ENCODE measurements around the gene MPDU1. TPM values are rescaled to one million over a fixed set of nuclear protein-coding genes. Genes with fewer than 3 reads are reported as not detected.

Gene MPDU1
- polyA plus RNA-seq, 3 donors: 106 to 126 (median 123) TPM

Other genes starting within 250 kb of the MPDU1 start
- gene ACAP1, start 247.3 kb upstream of the MPDU1 start, polyA plus RNA-seq (ENCODE audit: insufficient read length in 3 of 3): 10 to 100 TPM in 1 of 3 donors, 1 to 10 TPM in 2; 7.0 to 10.2 (median 9.8) TPM
- gene KCTD11, start 231.7 kb upstream of the MPDU1 start, polyA plus RNA-seq (ENCODE audit: insufficient read length in 3 of 3): 10 to 100 TPM; 11.8 to 14.5 (median 13.1) TPM
- not detected for gene TMEM95, start 228.7 kb upstream of the MPDU1 start, polyA plus RNA-seq (ENCODE audit: insufficient read length in 3 of 3)
- 1 to 10 TPM; 5.7 to 7.9 (median 6.1) TPM for gene TNK1, start 202.8 kb upstream of the MPDU1 start, polyA plus RNA-seq (ENCODE audit: insufficient read length in 3 of 3)
- 10 to 100 TPM; 37.4 to 45.5 (median 41.1) TPM for gene PLSCR3, start 189.3 kb upstream of the MPDU1 start, polyA plus RNA-seq (ENCODE audit: insufficient read length in 3 of 3)
- 100 to 1,000 TPM in 1 of 3 donors, 10 to 100 TPM in 2; 83.2 to 104 (median 93.7) TPM for gene TMEM256, start 179.8 kb upstream of the MPDU1 start, polyA plus RNA-seq (ENCODE audit: insufficient read length in 3 of 3)
- 10 to 100 TPM; 27.6 to 31.3 (median 29.4) TPM for gene NLGN2, start 176.0 kb upstream of the MPDU1 start, polyA plus RNA-seq (ENCODE audit: insufficient read length in 3 of 3)
- gene SPEM1, start 163.5 kb upstream of the MPDU1 start, polyA plus RNA-seq (ENCODE audit: insufficient read length in 3 of 3): not detected
- gene SPEM2, start 158.2 kb upstream of the MPDU1 start, polyA plus RNA-seq (ENCODE audit: insufficient read length in 3 of 3): not detected
- gene SPEM3, start 155.0 kb upstream of the MPDU1 start, polyA plus RNA-seq (ENCODE audit: insufficient read length in 3 of 3): not detected
- 1 to 10 TPM; 4.4 to 5.5 (median 5.1) TPM for gene TMEM102, start 148.4 kb upstream of the MPDU1 start, polyA plus RNA-seq (ENCODE audit: insufficient read length in 3 of 3)
- 1 to 10 TPM; 5.9 to 6.7 (median 6.0) TPM for gene FGF11, start 144.3 kb upstream of the MPDU1 start, polyA plus RNA-seq (ENCODE audit: insufficient read length in 3 of 3)
- gene CHRNB1, start 138.8 kb upstream of the MPDU1 start, polyA plus RNA-seq (ENCODE audit: insufficient read length in 3 of 3): 10 to 100 TPM in 2 of 3 donors, 1 to 10 TPM in 1; 9.0 to 12.1 (median 10.7) TPM
- gene ZBTB4, start 104.2 kb upstream of the MPDU1 start, polyA plus RNA-seq (ENCODE audit: insufficient read length in 3 of 3): 10 to 100 TPM; 40.8 to 49.5 (median 47.1) TPM
- gene SLC35G6, start 102.4 kb upstream of the MPDU1 start, polyA plus RNA-seq (ENCODE audit: insufficient read length in 3 of 3): under 1 TPM; 0.20 to 0.67 (median 0.52) TPM
- gene POLR2A, start 99.5 kb upstream of the MPDU1 start, polyA plus RNA-seq (ENCODE audit: insufficient read length in 3 of 3): 100 to 1,000 TPM; 142 to 149 (median 143) TPM
- 10 to 100 TPM; 25.7 to 30.1 (median 28.2) TPM for gene TNFSF12, start 34.8 kb upstream of the MPDU1 start, polyA plus RNA-seq (ENCODE audit: insufficient read length in 3 of 3)
- gene TNFSF13, start 25.1 kb upstream of the MPDU1 start, polyA plus RNA-seq (ENCODE audit: insufficient read length in 3 of 3): 10 to 100 TPM; 12.8 to 18.2 (median 13.5) TPM
- 10 to 100 TPM; 61.2 to 77.8 (median 73.5) TPM for gene SENP3, start 21.9 kb upstream of the MPDU1 start, polyA plus RNA-seq (ENCODE audit: insufficient read length in 3 of 3)
- 10 to 100 TPM; 58.8 to 76.9 (median 62.4) TPM for gene CD68, start 4.2 kb upstream of the MPDU1 start, polyA plus RNA-seq (ENCODE audit: insufficient read length in 3 of 3)
- 1 to 10 TPM; 3.7 to 4.9 (median 3.8) TPM for gene SOX15, start 6.2 kb downstream of the MPDU1 start, polyA plus RNA-seq (ENCODE audit: insufficient read length in 3 of 3)
- 10 to 100 TPM; 48.9 to 54.0 (median 52.3) TPM for gene FXR2, start 31.0 kb downstream of the MPDU1 start, polyA plus RNA-seq (ENCODE audit: insufficient read length in 3 of 3)
- gene SAT2, start 44.0 kb downstream of the MPDU1 start, polyA plus RNA-seq (ENCODE audit: insufficient read length in 3 of 3): 100 to 1,000 TPM; 145 to 161 (median 161) TPM
- 1 to 10 TPM; 4.6 to 7.3 (median 6.4) TPM for gene SHBG, start 46.3 kb downstream of the MPDU1 start, polyA plus RNA-seq (ENCODE audit: insufficient read length in 3 of 3)
- 10 to 100 TPM; 18.1 to 24.2 (median 21.5) TPM for gene ATP1B2, start 67.1 kb downstream of the MPDU1 start, polyA plus RNA-seq (ENCODE audit: insufficient read length in 3 of 3)
- 10 to 100 TPM; 68.2 to 79.1 (median 74.8) TPM for gene TP53, start 103.6 kb downstream of the MPDU1 start, polyA plus RNA-seq (ENCODE audit: insufficient read length in 3 of 3)
- 10 to 100 TPM; 15.3 to 21.3 (median 17.0) TPM for gene WRAP53, start 104.6 kb downstream of the MPDU1 start, polyA plus RNA-seq (ENCODE audit: insufficient read length in 3 of 3)
- 10 to 100 TPM; 21.3 to 29.1 (median 23.8) TPM for gene EFNB3, start 121.3 kb downstream of the MPDU1 start, polyA plus RNA-seq (ENCODE audit: insufficient read length in 3 of 3)
- gene DNAH2, start 133.9 kb downstream of the MPDU1 start, polyA plus RNA-seq (ENCODE audit: insufficient read length in 3 of 3): under 1 TPM; 0.24 to 0.67 (median 0.34) TPM